GM19438 (cell line): ENCODE measurements around the gene WDR20.
"Not testable (repeated sequence)": the region's sequence is repeated elsewhere in the genome, so short reads cannot be mapped to it uniquely, and the experiment has no call there.

Experiments used
- ATAC-seq: cut with Tn5 transposase; IDR thresholded peaks from one replicate; pipeline ENCODE4 v1.9.1; 2021; ENCODE audit warnings: low read depth; ENCODE audit not compliant: unreplicated experiment

WDR20 gene

DNA sequence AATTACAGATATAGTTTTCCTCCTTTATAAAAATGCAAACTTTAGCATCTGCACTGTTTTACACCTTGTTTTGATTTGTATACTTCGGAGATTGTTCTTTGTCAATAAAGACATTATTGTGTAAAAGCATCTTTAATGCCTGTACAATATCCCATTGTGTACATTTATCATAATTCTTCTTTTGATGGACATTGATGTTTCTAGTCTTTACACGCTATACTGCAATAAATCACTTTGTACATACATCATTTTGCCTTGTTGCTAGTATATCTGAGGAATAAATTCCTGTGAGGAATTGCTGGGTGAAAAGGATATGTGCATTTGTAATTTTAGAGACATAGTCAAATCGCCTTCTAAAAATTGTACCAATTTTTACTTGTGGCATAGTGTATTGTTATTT, 30.4 kb downstream of the WDR20 start:
- no peak for ATAC-seq

DNA sequence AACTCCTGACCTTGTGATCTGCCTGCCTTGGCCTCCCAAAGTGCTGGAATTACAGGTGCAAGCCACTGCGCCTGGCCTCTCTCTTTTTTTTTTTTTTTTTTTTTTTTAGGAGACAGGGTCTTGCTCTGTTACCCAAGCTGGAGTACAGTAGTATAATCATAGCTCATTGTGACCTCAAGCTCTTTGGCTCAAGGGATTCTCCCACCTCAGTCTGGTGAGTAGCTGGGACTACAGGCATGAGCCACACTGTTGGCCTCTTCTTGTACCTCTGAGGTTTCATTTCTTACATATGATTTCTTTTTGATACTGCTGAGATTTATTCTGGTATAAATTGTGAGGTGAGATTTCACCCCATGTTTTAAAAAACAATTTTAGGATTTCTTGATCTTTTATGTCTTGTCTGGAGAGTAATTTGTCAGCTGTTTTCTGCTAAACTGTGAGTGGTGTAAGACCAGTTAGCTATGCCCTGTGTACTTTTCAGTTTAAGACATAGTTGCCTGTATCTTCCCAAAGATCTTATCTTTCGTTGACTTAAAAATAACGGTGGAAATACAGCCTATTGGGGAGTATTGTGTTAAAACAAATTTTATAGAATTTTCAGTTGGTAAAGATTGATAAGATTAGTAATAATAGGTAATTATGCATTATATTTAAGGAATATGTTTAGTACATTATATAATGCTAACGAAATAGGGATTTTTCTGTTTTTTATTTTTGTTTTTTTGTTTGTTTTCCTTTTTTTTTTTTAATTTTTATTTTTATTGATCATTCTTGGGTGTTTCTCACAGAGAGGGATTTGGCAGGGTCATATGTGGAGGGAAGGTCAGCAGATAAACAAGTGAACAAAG, 31.7 kb downstream of the WDR20 start:
- ATAC-seq = no peak

DNA sequence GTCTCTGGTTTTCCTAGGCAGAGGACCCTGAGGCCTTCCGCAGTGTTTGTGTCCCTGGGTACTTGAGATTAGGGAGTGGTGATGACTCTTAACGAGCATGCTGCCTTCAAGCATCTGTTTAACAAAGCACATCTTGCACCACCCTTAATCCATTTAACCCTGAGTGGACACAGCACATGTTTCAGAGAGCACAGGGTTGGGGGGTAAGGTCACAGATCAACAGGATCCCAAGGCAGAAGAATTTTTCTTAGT, 32.2 kb downstream of the WDR20 start:
- ATAC-seq = not testable (repeated sequence)

DNA sequence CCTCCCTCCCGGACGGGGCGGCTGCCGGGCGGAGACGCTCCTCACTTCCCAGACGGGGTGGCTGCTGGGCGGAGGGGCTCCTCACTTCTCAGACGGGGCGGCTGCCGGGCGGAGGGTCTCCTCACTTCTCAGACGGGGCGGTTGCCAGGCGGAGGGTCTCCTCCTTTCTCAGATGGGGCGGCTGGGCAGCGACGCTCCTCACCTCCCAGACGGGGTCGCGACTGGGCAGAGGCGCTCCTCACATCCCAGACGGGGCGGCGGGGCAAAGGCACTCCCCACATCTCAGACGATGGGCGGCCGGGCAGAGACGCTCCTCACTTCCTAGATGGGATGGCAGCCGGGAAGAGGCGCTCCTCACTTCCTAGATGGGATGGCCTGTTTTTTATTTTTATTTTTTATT, 33.0 kb downstream of the WDR20 start:
- ATAC-seq = not testable (repeated sequence)

DNA sequence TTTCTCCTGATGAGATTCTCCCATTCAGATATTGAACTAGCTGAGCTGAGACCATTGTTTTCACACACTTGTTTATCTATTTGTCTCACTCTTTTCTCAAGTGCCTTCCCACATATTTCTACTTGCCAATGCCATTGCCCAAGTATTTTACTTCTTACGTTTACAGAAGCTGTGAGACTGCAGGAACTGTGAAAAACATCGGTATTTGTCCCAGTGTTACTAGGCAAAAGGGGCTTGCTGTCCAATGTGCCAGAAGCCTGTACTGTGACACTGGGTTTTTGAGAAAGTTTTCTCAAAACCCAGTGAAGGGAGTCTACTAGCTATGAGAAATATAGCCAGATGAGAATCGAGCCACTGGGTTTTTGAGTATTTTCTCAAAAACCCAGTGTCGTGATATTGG, 37.5 kb downstream of the WDR20 start:
- ATAC-seq = no peak

DNA sequence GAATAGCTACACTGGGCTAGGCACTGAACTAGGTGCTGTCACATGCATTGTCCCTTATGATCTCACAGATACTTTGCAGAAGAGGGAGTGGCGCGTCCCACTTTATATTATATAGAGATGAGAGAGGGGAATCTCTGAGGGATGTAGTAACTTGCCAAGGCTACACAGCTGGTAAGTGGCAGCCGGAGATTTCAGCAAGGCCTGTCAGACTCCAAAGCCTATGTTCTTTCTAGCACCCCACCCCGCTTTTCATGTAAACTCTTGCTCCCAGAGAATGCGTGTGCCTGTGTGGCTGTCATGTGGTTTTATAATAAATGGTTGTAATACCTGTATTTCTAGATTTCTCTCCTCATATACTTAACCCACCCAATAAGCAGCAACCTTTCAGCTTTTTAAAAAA, 39.1 kb downstream of the WDR20 start:
- ATAC-seq = no peak

DNA sequence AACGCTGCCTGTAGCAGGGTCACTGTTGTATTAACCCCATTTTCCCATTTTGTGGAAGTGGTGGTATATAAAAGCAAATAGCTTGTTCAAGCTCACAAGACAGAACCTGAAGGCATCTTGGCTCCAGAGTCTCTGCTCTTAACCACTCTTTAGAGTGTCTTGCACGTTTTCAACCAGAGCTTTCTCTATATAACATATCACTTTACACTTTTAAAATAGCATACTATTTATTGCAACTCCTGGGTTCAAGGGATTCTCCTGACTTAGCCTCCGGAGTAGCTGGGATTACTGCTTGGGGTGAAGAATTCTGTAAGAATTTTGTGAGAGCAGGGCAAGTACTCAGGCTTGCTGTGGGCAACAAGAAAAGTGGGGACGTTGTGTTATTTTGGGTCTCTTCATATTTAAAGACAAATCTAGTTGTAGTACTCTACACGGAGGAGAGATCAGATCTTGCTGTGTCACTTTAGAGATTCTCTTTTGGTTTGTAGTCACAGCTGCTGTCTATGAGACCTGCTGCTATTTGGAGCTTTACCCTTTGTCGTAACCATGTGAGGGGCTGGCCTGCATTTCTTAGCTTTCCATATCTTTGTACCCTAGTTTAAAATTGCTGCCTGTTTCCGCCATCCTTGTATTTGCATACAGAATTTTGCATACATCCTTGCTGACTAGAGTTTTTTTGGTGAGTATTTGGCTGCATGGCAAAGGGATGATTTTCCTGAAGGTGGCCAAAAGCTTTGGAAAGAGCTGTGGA, 40.7 kb downstream of the WDR20 start:
- no peak for ATAC-seq

DNA sequence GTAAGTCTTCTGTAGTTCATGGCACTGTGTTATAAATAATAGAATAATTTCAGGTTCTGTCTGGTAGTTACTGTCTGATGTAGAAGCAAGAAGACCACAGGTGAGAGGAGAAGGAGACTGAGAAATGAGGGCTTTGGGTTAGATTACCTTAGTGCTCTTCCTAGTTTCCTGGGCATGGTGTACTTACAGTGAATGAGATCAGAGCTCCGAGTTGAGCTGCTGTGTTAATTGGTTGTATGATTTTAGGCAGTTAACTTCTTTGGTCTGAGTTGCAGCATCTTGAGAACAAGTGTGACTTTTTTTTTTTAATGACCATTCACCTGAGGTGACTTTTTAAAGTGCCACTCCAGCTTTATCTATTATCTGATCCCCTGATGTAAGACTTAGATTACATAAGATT, 41.5 kb downstream of the WDR20 start:
- ATAC-seq = no peak

DNA sequence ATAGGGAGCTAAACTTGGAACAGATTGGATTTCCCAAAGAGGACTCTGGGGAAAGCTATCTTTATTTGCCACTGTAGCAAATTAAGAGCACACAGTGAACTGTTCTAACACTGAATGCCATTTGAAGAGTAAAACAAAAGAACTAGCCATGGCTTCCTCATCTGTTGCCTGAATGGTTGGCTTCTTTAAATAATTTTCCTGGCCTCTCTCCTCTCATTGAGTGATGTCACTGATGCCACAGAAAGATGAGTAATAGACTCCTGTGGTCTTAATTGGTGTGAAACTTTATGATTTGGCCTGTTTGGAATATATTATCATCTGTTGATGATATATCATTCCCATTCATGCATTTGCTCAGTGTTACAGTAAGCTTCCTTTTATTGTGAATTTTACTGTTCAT, 42.5 kb downstream of the WDR20 start:
- no peak for ATAC-seq

DNA sequence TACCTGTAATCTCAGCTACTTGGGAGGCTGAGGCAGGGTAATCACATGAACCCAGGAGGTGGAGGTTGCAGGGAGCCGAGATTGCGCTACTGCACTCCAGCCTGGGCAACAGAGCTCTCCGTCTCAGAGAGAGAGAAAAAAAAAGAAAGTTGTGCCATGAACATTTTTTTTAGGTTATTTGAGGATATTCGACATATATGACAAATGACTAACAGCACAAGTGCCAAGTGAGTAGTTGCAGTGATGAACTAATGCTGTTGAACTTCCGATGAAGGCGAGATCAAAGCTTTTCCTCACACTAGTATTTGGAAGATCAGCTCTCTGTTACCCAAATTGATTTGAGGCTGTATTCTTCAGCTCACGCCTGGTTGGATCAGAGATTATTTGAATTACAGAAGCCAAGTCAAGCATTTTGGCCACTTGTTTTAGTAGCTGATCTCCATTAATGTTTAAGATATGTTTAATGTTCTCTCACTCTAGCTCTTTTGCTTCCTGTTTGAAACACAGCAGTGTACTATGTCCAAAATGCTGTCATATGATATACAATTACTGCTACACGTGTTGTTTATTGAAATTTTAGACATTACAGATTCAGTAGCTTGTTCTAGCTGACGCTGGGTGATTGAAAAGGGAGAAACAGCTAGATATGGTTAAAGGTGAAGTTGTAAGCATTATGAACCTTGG, 43.4 kb downstream of the WDR20 start:
- no peak for ATAC-seq

DNA sequence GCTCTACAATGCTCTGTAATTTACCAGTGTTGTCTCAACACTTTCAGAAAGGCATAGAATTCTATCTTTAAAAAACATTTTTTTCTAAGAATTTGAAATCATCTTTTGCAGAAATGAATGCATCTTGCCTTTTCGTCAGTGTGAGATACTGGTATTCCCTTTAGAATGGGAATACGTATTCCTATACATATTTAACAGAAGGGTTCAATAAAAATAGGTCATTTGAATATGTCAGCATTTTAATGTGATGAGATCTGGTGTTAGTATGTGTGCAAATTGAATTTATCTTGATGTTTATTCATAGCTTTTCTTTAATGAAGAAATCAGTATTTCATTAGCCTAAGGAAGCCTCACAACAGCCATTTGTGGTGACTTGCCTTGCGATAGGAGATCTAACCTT, 44.2 kb downstream of the WDR20 start:
- no peak for ATAC-seq

DNA sequence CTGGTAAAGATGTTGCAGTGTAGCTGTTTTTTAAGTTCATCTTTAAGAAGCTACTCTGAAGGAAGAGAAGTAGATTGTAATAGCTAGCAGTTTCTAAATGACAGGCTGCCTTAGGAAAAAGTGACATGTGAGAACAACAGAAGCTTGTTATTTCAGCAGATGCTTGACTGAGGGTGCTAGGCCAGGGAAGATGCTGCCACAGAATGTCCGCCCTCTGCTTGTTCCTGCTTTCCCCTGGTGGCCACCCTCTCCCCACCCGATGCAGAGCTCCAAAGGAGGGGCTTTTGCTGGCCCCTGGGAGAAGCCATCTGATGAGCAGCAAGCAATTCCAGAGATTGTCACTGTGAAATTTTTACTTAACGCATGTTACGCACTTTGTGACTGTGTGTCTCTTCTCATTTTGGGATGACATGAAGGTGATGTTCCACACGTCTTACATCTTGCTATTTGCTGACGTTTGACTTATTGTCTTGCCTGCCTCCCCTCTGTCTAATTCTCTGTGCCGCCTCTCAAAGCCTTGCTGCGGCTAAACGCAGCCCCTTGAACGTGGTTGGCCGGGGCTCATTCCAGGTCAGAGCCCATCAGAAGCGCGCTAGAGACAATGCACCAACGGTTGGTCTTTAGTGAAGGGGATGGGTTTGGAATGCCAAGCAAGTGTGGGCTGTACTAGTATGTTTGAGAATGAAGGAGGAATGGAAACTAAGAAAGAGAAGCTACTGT, 44.8 kb downstream of the WDR20 start:
- ATAC-seq = no peak

DNA sequence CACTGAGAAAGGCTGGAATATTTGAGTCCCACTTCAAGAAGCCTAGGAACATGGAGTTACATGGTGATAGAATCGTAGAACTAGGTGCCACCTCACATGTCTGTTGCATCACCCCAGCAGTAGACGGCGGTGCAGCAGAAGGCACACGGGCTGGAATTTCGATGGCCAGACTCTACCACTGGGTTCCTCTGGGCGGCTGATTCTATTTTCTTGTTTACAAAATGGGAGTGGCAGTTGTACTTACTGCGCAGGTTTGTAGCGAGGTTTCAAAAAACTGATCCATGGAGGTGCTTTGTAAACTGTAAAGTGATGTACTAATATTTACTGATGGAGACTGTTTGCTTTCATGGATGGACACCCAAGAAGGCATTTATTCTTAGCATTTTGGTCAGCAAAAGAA, 45.7 kb downstream of the WDR20 start:
- no peak for ATAC-seq

DNA sequence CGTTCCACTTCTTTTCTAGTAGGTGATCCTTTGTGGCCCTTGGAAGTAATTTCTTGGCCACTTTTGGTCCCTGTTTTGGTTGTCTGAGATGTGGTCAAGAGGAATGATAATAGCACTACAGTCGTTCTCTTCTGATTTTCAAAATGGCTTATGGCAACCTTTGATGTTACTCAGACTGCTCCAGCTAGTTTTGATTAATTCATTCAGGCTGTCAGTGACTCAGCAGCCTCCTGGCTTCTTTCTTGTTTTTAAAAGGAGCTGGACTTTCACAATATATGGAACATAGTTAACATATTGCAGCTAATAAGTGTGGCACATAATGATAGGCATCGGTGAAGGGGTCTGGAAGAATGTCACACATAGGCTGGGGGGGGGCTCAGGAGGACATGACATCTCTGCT, 47.3 kb downstream of the WDR20 start:
- no peak for ATAC-seq

DNA sequence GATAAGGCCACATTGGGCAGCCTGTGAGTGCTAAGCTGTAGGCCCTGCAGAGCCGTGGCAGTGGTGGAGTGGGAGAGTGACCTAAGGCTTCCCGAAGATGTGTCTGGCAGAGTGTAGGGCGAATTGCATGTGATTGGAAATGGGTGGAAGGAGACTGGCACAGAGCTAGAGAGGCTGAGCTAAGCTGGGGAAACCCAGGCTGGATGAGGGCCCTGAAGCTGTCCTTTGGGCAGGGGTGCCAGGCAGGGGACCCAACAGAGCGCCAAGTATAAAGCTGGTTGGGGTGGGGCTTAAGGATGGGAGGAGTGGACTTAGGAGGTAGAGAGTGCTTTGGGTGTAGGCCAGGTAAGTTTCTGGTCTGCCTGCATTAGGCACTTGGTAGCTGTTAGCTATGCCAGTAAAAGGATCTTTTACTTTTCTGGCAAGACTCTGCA, 47.9 kb downstream of the WDR20 start:
- ATAC-seq = no peak

DNA sequence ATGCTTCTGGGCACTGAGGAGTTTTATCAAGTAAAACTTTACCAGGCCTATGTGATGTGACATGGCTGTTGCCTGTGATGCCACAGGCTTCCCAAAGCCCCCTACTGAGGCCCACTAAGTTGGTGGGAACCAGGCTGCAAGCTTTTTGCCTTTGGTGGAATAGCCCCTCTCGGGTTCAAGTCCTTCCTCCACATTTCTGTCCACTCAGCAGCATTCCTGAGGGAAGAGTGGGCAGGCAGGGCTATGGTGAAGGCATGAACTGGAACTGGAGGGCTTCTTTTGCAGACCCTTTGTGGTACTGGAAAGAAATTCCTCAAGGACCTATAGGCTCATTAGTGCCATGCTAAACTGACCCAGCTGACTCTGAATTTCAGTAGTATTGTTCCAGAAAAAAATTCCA, 48.5 kb downstream of the WDR20 start:
- ATAC-seq = no peak

DNA sequence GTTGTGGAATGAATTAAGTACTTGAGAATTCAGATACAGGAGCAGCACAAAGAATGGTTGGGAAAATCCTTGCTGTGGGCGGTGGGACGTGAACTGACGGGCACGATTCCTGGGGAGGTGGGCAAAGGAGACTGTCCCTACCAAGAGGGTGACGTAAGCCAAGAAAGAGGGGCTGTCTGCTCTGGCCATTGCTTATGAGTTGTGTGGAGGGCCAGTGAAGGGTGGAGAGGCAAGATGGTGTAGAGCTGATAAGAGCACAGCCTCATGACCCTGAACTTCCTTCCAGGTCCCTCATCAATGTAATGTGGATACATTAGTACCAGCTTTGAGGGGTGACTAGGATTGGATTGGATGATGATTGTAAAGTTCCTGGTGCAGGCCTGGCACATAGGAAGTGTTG, 50.2 kb downstream of the WDR20 start:
- ATAC-seq = no peak

DNA sequence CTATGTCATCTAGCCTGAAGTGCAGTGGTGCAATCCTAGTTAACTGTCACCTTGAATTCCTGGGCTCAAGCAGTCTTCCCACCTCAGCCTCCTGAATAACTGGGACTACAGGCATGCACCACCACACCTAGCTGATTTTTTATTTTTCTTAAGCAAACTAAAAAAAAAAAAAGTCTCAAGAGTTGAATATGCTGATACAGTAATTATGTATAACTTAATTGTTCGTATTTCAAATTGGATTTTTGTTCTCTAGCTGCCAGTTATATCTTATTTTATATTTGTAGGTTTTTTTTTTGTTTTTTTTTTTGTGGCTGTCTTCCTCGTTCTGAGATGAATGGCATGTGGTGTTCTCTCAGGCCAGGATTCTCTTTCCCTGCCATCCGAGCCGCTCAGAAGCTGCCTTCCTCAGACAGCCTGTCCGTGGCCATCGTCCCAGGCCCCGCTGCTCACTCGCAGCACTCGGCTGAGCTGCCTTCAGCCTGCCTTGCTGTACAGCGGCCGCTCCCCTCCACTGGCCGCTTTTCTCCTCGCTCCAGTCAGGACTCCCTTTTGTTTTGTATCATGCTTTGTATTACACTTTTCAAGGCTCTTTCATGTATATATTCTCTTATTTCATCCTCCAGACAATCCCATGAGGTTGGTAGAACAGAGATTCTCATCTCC, 53.3 kb downstream of the WDR20 start:
- ATAC-seq = no peak

DNA sequence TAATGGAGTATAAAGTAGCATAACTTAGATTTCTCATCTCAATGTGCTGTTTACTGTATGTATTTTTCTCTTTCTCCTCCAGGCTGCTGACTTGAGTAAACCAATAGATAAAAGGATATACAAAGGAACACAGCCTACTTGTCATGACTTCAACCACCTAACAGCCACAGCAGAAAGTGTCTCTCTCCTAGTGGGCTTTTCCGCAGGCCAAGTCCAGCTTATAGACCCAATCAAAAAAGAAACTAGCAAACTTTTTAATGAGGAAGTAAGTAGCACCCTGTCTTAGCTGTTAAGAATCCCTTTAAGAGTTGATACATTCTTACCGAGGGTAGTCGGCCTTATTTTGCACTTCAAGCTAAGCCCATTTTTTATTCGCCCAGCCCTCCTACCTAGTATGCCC, 55.2 kb downstream of the WDR20 start:
- no peak for ATAC-seq

DNA sequence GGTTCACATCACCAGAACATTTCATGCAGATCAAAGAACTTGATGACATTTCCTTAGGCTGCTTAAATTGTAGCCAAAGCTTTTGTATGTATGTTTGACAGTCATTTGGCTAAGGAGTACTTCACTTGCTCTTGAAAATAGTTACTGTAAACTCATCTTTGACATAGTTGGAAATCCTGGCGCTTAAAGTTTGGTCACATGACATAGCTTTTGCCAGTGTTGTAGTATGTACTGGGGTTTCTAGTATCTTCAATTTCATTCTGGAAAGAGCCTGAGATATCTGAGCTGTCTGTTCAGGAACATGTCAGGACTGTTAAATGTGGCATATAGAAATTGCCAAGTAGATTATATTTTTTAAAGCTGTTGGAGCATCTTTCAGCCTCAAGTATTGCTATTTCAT, 55.7 kb downstream of the WDR20 start:
- ATAC-seq = no peak
